Measurements from ENCODE around the gene SMPD4.
"Not testable (repeated sequence)": the region's sequence is repeated elsewhere in the genome, so short reads cannot be mapped to it uniquely, and the experiment has no call there.

Gene SMPD4

DNA sequence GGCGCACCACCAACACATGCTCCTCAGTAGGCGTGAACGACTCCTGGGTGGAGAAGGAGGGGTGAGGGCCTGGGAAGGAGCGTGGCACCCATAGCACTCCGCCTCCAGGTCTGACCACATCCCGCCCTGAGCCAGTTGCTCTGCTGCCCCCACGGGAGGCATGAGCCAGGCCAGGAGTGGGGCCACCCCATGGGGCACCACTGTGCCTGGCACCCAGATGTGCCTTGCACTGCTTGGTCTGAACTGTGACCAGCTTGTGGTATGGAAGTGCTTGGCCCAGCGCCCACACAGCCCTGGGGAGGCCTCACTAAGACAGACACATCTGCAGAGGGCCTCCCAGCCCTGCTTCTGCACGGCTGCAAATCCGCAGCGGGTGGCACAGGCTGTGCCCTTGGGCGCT is 24.0 kb downstream of the SMPD4 start:
- not testable (repeated sequence) for DNase-seq (ENCODE audit: low spot score)

DNA sequence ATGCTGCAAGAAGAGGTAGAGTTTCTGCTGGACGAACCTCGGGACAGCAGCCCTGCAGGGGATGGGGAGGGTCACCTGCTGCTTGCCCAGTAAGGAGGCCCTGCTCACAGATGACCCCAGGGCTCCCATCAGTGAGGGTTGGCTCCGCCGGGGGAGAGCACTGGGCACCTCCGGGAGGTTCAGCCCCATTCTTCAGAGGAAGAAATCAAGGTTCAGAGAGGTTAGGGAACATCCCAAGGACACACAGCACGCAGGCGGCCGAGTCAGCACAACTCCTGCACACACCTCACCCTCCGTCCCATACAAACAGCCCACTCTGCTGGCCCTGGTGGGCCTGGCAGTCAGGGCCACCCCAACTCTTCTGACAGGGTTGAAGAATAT is 24.8 kb downstream of the SMPD4 start:
- no peak for DNase-seq (ENCODE audit: low spot score)

DNA sequence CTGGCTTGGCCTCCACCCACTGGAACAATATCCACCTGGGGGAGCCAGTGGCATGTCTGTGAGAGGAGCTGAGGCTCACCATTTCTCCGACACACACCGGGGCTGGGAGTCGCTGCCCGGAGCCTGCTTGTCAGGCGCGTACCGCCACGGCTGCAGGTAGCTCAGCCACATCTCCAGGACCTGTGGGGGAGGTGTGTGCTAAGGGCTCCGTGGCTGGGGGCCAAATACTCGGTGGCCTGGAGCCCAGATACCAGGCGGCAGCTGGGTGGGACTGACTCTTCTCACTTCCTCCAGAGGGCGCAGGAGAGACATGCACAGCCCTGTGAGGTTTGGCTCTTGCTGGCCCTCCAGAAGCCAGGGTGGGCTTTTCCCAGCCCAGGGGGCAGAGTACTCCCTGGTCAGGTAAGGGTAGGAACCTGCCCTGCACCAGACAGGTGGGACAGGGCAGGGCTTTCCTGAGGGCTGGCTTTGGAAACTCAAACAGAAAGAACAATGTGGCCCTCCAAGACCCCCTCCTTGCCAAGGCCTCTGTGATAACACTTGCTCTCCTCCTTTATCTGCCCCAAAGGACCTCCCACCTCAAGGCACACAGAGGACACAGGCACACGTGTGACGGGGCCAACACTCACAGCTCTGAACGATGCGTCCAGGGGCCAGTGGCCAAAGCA is 25.3 kb downstream of the SMPD4 start:
- peak; percentile 47 for DNase-seq (ENCODE audit: low spot score)

DNA sequence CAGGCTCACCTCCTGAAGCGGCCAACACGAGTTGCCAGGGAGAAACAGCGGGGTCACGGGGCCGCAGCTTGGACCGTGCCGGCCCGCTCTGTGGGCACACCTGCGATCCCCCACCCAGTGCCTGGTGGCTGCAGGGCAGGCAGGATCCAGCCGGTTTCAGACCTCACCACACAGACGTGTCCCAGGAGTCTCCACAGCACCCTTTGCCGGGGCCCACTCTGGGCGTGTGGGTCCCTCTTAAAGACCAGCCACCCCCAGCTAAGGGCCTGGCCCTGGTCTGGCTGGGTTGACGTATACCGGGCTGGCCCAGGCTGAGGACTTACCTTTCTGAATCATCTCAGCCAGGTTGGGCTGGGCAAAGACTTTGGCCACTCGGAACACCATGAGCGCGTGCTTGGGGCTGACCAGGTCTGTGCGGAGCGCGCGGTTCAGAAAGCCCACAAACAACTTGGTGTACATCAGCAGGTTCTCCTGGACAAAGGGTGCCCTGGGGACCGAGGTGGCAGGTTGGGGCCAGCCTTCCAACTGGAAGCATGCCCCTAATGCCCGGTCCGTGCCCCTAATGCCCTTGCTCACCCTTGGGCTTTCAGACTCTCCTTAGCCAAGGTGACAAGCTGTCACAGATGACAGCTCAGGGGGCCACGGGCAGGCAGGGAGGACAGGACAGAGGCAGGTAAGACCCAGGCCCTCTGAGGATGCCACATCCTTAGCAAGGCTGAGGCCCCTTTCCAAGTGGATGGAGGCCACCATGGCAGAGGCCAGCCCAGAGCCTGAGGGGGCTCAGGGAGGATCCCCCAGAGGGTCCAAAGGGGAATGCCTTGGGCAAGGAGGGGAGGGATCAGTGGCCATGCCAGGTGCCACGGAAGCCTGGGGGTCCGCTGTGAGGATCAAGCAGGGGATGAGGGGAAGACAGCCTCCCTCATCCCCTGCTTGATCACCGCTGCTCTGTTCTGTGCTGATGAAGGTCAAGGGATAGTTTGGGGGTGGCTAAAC is 26.3 kb downstream of the SMPD4 start:
- no peak for DNase-seq (ENCODE audit: low spot score)

DNA sequence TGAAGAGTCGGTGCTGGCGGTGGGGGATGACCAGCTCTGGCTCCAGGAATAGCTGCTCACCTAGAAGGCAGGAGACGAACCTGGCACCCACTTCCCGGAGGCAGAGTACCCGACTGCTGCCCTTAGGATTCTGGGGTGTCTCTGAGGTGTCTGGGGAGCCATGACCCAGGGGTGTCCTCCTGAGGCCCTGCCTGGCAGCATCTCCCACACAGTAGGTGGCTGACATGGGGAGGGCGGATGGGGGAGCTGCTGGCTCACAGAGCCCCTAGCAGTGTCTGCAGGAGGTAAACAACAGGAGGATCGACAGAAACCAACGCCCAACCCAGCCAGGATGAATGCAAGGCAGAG is 27.0 kb downstream of the SMPD4 start:
- DNase-seq (ENCODE audit: low spot score), result not testable (repeated sequence)

DNA sequence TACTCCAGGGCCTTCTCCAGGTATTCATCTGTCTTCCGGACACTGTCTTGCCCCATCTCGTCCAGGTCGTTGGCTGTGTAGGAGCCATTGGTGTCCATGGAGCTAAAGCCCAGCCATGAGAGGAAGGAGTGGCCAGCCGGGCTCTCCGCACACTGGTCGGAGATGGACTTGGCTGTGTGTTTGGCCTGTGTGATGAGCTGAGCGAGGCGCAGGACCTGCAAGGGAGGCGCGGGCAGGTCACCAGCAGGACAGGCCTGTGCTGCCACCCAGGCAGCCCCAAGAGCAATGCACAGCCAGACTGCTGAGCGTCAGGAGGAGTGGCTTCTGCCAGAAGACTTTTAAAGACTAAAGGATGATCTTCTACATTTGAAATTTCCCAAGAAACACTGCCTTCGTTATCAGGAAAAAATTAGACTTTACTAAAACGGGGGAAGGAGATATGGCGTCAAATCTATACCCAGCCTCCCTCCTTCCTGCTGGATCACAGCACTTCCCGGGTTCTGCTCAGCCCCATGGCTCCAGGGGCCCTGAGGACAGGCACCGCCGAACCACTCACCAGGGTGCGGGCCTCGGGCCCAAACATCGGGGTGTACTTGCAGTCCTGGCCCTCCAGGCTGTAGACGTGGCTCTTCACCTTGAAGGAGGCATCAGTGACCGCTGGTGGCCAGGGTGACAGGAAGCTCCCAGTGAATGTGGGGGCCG is 27.5 kb downstream of the SMPD4 start:
- DNase-seq (ENCODE audit: low spot score), result not testable (repeated sequence)

DNA sequence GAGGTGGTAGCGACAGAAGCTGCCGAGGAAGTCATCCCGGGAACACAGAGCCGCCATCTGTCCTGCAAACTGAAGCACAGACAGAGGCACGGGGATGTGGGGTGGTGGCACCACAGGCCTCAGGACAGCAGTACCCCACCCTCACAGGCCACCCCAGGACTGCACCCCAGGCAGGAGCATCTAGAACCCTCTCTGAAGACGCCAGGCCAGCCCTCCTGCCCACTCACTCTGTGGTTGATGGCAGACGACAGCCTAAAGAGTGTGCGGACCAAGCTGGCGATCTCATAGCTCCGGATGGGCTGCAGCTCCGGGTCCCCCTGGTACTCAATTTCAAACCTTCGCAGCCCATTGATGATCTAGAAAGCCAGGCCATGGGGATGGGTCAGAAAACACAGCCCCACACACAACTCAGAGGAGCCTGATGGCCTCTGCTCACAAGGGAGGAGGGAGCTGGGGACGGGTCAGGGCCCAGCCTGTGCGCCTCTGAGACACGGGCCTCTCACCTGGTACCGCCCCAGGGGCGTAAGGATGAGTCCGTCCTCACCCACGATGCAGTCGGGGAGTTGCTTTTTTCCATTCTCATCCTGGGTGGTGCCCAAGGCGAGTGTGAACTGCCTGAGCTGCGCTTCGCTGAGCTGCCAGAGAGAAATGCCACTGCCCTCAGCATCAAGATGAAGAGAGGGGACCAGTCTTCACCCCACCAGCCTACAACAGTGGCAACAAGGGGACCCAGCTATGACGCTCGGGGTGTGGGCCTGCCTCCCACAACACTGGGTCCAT is 28.4 kb downstream of the SMPD4 start:
- DNase-seq (ENCODE audit: low spot score), result no peak

DNA sequence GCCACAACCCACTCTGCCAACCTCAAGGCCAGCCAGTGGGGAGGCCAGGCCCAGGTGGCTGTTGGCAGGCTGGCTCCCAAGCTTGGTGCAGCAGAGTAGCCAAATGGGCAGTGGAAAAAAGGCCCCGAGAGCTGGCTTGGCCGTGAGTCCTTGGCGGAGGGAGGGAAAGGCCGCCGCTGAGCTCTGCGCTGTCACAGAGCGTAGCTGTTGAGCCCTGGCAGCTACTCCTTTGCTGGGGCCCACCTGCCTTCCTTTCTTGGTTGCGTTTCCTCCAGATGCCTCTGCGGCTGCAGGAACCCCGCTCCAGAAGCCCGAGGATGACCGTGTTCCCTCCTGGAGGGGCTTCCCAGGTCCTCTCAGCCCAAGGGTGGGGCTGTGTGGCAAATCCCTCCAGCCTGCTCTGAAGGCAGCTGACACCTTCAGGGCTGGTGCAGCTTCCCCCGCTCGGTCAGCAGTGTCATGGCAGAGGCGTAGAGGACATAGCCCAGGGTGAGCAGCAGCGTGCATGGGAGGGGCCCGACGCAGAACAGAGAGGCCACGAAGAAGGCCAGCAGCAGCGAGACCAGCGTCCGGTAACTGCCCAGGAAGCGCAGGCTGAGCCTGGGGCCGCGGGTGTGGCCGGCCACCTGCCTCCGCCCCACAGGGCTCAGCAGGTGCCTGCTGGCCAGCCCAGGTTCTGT is 29.1 kb downstream of the SMPD4 start:
- DNase-seq (ENCODE audit: low spot score), result not testable (repeated sequence)

DNA sequence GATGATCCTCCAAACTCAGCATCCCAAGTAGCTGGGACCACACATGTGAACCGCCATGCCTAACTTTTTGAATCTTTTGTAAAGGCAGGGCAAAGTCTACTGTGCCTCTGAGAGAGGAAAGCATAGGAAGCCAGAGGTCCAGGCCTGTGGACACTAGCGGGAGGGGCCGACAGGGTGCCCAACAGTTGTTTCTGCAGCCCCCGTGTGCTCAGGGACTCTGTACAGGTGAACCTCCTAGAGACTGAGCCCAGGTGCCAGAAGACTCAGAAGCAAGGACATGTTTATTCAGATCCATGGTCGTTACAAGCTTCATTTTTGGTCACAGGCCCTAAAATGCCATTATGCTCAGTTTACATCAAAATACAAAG is 30.3 kb downstream of the SMPD4 start:
- not testable (repeated sequence) for DNase-seq (ENCODE audit: low spot score)

DNA sequence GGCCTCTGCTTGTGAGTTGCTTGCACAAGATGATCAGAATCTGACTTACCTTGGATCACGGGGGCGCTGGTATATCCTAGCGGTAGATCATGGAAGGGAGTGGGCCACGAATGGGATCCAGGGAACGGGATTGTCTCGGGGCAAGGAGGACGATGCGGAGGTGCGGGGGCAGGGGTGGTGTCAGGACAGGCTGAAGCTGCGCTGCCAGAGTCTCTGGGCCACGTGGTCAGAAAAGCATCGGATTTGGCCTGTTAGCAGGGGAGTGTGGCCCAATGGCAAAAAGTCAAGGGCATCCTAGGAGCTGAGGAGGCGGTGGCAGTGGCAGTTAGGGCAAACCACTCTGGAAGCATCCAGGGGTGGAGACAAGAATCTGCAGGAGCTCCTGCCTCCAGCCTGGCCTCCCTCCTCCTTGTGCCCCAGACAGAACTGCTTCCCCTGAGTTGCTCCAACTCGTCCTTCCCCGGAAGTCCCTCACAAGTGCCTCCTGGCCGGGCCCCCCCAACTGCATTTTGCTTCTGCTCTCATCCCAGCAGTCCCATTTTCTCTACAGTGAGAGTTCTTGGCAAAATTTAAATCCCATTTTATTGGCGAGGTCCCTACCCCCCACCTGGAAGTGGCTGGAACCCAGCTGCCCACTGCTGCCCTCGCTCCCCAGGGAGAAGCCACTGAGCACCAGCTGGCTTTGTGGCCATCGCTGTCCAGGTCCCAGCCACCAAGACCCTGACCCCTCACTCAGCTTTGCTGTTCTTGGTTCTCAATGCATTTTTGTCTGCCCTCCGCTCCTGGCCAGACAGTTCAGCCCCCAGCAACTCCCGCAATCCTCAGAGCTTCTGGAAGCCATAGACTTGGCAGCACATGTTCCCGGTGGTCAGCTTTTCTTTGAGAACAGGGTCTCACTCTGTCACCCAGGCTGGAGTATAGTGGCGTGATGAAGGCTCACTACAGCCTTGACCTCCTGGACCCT is 30.9 kb downstream of the SMPD4 start:
- DNase-seq (ENCODE audit: low spot score), result no peak

DNA sequence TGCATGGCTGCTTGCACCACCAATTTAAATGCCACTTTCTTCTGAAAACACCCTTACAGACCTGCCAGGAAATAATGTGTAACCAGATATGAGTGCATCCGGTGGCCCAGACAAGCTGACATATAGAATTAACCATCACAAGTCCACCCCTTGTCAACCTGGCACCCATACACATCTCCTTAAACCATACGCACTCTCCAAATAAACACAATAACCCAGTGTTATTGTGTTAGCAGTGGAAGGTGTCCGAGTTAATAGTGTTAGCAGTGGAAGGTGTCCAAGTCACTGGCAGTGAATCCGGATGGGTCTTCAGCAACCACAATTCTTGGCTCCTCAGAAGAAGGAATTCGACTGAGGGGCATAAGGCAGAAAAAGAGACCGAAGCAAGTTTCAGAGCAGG is 32.9 kb downstream of the SMPD4 start:
- not testable (repeated sequence) for DNase-seq (ENCODE audit: low spot score)

DNA sequence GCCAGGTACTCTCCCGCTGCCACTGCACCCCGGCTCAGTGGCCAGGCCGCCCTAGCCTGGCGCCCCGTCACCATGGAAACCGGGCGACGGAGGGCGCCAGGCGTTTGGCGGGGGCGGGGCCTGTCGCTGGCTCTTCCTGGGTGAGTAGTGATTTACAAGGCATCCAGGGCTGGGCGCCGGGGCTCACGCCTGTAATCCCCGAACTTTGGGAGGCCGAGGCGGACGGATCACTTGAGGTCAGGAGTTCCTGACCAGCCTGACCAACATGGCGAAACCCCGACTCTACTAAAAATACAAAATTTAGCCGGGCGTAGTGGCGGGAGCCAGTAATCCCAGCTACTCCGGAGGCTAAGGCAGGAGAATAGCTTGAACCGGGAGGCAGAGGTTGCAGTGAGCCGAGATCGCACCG is 36.4 kb downstream of the SMPD4 start, which contains the start of gene CCDC74B:
CCDC74B (minus strand) TSS at position 107 of the 409 bp plus-strand sequence. CDS start 116 bp downstream, outside the sequence.
- not testable (repeated sequence) for DNase-seq (ENCODE audit: low spot score)

DNA sequence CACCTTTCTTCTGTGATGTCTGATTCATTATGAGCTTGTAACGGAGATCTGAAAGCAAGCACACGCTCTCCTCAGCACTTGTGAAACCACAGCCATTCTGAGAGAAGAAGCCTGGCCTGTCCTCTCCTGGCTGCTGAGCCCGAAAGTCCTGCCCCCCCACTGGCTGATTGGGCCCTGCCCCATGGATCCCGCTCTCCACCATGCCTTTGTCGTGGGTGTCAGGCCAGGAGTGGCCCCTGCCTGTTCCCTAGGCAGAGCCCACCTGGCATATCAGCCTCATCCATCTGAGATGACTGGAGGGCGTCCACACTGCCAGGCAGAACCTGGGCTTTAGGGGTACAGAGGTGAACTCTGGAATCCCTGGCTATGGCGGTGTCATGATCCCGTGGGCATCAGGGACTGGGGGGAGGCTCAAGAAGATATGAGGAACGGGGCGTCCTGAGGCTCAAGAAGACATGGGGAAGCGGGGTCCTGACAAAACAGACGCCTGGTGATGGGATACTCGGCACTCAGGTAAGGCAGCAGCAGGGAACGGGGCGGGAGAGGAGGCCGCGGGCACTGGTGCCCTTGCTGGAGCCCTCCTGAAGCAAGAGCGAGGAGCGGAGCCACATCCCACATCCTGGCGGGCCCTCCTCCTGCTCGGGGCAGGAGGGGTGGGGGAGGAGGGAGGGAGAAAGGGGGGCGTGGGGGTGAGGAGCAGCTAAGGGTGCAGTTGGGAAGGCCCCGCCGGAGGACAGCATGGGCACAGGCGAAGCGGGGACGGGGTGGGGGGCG is 37.9 kb downstream of the SMPD4 start:
- not testable (repeated sequence) for DNase-seq (ENCODE audit: low spot score)

DNA sequence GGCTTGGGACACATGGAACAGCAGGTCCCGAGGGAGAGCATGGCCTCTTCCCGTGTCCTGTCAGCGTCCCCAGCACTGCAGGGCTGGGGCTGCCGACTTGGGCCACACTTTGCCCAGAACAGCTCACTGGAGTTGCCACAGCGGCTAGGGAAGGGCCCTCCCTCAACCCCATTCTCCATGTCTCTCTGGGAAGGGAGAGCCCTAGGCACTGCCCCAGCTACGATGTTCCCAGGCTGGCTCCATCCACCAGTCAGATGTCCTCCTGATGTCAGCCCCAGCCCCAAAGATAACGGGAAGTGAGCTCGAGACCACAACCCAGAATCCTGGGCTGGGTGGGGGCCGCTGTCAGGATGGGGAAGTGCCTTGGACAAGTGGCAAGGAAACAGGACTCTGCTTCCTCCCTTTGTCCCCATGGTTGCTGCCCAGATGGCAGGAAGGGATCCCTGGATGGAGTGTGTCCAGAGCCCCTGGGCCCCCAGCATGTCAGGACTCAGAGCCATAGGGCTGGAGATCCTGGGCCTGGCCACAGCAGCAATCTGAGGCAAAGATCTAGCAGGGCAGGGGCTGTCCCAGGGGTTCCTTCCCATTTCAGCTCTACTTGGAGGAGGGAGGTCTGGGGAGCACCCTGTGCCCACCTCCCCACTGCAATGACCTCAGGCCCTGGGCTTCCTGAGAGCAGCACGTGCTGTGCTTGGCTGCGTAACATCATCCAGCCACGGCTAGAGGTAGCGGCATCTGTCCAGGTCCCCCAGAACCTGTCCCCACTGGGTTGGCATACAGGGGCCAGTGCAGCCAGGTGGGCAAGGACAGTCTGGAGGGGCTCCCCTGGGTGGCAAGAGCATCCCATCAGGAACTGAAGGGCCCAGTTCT is 38.8 kb downstream of the SMPD4 start:
- DNase-seq (ENCODE audit: low spot score), result not testable (repeated sequence)

DNA sequence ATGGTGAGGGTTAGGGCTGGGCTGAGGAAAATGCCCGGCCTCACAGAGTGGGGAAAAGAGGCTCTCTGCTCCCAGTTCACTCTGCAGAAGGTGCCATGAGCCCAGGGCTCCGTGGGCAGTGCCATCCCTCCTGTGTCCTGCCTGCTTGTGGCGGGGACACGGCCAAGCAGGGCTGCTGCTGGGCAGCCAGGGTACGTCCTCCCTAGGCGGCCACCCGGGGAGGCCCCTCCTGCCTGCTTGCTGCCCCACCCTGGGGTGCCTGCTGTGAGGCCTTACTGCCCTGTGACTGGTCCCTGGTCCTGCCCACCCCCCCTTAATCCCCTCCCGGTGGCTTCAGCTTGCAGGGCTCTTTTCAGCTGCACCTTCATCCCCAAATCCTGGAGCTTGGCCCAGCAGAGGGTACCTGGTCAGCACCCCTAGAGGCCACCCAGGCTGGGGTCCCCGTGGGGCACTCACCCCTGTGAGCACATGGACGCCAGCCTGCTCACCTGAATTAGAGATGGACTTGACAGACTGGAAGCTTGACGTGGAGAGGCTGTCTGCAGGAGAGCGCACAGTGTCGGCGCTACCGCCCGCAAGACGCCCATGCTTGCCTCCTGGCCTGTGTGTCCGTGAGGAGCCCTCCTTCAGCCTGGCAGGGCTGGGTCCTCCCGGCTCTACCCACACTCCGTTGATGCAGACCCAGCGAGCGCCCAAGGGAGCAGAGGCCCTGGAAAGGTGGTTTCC is 39.6 kb downstream of the SMPD4 start:
- DNase-seq (ENCODE audit: low spot score), result not testable (repeated sequence)

DNA sequence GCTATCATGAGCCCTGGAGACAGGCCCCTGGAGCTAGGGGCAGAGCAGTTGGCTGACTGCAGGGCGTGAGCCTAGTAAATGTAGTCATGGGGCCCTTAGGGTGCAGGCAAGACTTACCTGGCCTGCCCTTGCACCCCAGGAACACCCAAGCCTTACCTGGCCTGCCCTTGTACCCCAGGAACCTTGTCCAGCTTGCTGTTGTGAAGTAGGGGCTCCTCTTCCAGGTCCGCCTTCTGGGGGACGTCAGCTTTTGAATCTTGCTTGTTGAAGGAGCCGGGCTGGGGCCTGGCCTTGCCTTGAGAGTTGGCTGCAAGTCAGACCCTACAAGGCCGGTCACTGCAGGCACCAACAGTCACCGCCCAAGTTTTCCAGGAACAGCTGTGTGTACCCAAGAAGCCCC is 40.4 kb downstream of the SMPD4 start:
- DNase-seq (ENCODE audit: low spot score), result not testable (repeated sequence)

DNA sequence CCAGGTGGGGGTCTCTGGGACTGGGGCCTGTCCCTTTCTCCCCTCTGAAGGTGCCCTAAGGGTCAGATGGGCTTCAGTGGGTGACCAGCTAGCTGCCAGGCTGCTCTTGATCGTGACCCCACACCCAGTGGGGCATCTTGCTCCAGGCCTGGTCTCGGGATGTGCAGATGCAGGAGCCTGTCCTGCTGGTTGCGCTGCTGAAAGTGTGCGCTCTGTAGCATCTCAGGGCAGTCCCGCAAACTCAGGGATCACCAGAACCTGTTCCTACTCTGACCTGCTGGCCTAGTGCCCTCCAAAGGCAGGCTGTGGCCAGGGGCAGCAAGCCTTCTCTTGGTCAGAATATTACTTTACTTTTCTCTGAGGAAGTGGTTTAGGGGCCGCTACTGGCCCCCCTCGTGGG is 40.9 kb downstream of the SMPD4 start:
- DNase-seq (ENCODE audit: low spot score), result not testable (repeated sequence)

All from hematopoietic multipotent progenitor cell treated with erythropoietin and hydrocortisone succinate and interleukin-3 and kit ligand, for 17 days (in vitro differentiated cells).